ENCODE data around the gene TIMM8B. TPM values are rescaled to one million over a fixed set of nuclear protein-coding genes. Genes with fewer than 3 reads are reported as not detected.
A peak's percentile ranks its signal among the peaks of the same experiment; 100 is the strongest.

TIMM8B gene
- total RNA-seq, 4 donors from 2014 or later: 26.2 to 58.9 (median 40.6) TPM

DNA sequence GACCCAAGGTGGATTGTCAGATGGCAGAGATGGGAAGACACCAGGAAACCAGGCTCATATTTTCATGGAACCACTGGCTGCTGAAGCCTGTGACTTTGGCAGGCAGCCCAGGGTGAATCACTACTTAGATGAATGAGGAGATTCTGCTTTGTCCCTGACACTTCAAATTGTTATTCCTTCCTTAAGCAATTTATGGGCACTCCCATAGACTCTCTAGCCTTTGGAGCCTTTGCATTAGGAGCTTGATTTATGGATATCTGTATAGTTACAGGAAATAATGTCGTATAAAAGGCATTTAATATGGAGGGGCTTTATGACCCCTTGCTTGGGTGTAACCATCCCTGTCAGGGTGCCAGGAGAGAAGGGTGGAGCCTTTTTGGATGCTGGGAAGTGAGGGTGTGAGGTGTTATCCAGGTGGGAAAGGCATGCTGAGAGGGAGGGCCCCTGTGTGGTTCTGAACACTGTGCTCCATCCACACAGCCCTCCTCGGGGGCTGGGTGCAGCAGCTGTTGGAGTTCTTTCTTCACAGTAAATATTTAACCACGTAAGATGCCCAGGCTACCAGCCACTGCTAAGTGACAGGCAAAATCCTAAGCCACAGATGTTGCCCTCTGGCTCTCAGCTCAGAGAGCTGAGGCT is 42.0 kb upstream of the TIMM8B start:
- H3K27ac ChIP-seq: peak overlapping the region; percentile 74 to 83 (median 76)
- no peaks in the 10 kb centered on the region for H3K9me3 ChIP-seq
- in situ Hi-C loops (cut with MboI; ENCODE audit: low pct_ligation_motif_present in 1 of 4, low pct_unique_long_range_greater_than_20kb in 1 of 4, low sequenced_read_pairs in 3 of 4) (no loop called here), intact Hi-C loops (cut with DNase I; ENCODE audit: low total_unique reads) (no loop called here)
- peak; percentile 90 for DNase-seq
- peaks cover 23 to 55% (median 34%) of the 10 kb centered on the region in 4 donors for H3K4me1 ChIP-seq
- no peak for TF ChIP-seq EP300 (IDR thresholded peaks at IDR 0.05; ENCODE audit: low read depth)
- TF ChIP-seq, protein P1, sequence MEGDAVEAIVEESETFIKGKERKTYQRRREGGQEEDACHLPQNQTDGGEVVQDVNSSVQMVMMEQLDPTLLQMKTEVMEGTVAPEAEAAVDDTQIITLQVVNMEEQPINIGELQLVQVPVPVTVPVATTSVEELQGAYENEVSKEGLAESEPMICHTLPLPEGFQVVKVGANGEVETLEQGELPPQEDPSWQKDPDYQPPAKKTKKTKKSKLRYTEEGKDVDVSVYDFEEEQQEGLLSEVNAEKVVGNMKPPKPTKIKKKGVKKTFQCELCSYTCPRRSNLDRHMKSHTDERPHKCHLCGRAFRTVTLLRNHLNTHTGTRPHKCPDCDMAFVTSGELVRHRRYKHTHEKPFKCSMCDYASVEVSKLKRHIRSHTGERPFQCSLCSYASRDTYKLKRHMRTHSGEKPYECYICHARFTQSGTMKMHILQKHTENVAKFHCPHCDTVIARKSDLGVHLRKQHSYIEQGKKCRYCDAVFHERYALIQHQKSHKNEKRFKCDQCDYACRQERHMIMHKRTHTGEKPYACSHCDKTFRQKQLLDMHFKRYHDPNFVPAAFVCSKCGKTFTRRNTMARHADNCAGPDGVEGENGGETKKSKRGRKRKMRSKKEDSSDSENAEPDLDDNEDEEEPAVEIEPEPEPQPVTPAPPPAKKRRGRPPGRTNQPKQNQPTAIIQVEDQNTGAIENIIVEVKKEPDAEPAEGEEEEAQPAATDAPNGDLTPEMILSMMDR (IDR thresholded peaks at IDR 0.05): no peak
- TF ChIP-seq POLR2A (IDR thresholded peaks at IDR 0.05): no peak
- peak in 1 of 3 donors; percentile 50 for TF ChIP-seq POLR2AphosphoS5 (IDR thresholded peaks at IDR 0.05)
- no peaks in the 10 kb centered on the region for H3K36me3 ChIP-seq
- 33 to 40% methylated on average over 2 to 3 of the region's 3 CpGs for WGBS, 2 donors (ENCODE audit: low coverage in 1 of 2)
- H3K4me3 ChIP-seq: no peak overlapping the region
- H3K27me3 ChIP-seq: no peaks in the 10 kb centered on the region

DNA sequence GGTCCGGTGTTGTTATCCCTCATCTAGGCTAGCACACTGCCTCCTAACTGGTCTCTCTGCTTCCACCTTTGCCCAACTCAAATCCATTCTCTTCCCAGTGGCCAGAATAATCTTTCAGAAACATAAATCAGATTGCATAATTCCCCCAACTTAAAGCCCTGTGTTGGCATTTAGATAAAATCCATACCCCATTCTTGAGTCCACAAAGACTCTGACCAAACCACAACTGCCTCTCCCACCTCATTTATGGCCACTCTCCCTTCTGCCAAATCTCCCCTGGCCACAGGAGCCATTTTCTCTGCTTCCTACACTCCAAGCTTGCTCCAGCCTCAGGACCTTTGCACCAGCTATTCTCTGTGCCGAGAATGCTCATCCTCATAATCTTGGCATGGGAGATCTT is 40.5 kb upstream of the TIMM8B start:
- intact Hi-C loops (cut with DNase I; ENCODE audit: low total_unique reads): no loop called here
- TF ChIP-seq, protein P1 (IDR thresholded peaks at IDR 0.05): no peak
- TF ChIP-seq POLR2AphosphoS5 (IDR thresholded peaks at IDR 0.05) (no peak), EP300 (IDR thresholded peaks at IDR 0.05; ENCODE audit: low read depth) (no peak), POLR2A (IDR thresholded peaks at IDR 0.05) (no peak)
- DNase-seq: no peak
- H3K27me3 ChIP-seq: no peaks in the 10 kb centered on the region
- 93 to 100% methylated on average over 1 to 2 of the region's 2 CpGs for WGBS, 2 donors (ENCODE audit: low coverage in 1 of 2)
- H3K9me3 ChIP-seq: no peaks in the 10 kb centered on the region
- H3K27ac ChIP-seq: no peak overlapping the region
- in situ Hi-C loops (cut with MboI; ENCODE audit: low pct_ligation_motif_present in 1 of 4, low pct_unique_long_range_greater_than_20kb in 1 of 4, low sequenced_read_pairs in 3 of 4): no loop called here
- H3K4me1 ChIP-seq: peaks cover 16 to 41% (median 25%) of the 10 kb centered on the region in 4 donors
- H3K36me3 ChIP-seq: no peaks in the 10 kb centered on the region
- no peak overlapping the region for H3K4me3 ChIP-seq

DNA sequence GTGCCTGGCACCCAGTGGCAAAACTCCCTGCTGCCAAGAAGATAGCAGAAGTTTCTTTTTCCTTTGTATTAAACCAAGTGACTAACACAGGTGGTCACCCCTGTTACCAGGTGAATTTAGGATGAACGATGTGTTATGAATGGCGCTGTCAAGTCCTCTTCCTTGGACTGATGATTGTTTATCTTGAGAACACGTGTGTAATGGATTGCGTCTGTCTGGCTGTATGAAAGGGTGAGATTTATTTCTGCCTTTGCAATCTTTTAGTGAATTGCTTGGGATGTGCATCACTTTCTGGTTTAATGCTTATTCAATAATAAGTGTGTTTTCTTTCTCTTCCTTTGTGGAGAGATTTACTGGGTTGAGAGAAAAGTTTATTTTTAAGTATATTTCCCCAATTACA is 36.6 kb upstream of the TIMM8B start:
- intact Hi-C loops (cut with DNase I; ENCODE audit: low total_unique reads): no loop called here
- Histone ChIP-seq H3K4me1 (peaks cover 0 to 4% (median under 1%) of the 10 kb centered on the region in 4 donors), H3K27me3 (no peaks in the 10 kb centered on the region), H3K27ac (no peak overlapping the region), H3K4me3 (no peak overlapping the region), H3K9me3 (no peaks in the 10 kb centered on the region), H3K36me3 (peaks cover 0 to 4% (median 0%) of the 10 kb centered on the region in 4 donors)
- no peak for TF ChIP-seq EP300 (IDR thresholded peaks at IDR 0.05; ENCODE audit: low read depth)
- no peak for TF ChIP-seq POLR2AphosphoS5 (IDR thresholded peaks at IDR 0.05)
- TF ChIP-seq, protein P1 (IDR thresholded peaks at IDR 0.05): no peak
- no peak for TF ChIP-seq POLR2A (IDR thresholded peaks at IDR 0.05)
- DNase-seq: no peak
- in situ Hi-C loops (cut with MboI; ENCODE audit: low pct_ligation_motif_present in 1 of 4, low pct_unique_long_range_greater_than_20kb in 1 of 4, low sequenced_read_pairs in 3 of 4): loop anchor here in 1 of 4 donors (25.0 kb wide), 1 partner anchor 164 kb away; no protein-coding TSS in a partner anchor
- 70 to 88% methylated on average over 3 to 4 of the region's 4 CpGs for WGBS, 2 donors (ENCODE audit: low coverage in 1 of 2)

DNA sequence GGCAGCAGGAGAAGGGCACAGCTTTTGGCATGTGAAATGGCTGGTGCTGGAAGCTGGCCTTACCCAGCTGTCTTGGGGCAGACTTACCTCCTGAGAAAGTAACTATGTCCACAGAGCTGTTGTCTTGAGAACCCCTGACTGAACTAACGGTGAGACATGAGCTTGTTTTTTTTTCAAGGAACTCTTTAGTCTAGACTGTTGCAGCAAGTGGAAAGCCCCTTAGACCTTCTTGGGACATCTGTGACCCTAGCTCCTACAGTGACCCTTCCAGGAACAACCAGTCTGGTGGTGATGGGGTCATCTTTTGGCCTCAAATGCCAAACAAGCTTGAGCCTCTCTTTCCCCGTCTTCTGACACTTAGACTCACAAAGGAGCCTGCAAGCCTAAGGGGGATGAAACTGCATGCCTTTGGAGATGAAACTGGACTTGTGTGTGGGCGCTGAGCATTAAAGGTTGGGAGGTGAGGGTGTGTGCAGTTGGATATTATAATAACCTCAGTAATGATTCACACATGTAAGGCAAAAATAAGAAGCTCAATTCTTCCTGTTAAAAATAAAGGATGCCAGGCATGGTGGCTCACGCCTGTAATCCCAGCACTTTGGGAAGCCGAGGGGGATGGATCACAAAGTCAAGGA is 35.5 kb upstream of the TIMM8B start:
- H3K9me3 ChIP-seq: no peaks in the 10 kb centered on the region
- intact Hi-C loops (cut with DNase I; ENCODE audit: low total_unique reads): no loop called here
- H3K27me3 ChIP-seq: no peaks in the 10 kb centered on the region
- TF ChIP-seq, protein P1 (IDR thresholded peaks at IDR 0.05): no peak
- no peak for TF ChIP-seq EP300 (IDR thresholded peaks at IDR 0.05; ENCODE audit: low read depth)
- TF ChIP-seq POLR2AphosphoS5 (IDR thresholded peaks at IDR 0.05): no peak
- TF ChIP-seq POLR2A (IDR thresholded peaks at IDR 0.05): no peak
- 95 to 100% methylated on average over 2 to 5 of the region's 5 CpGs for WGBS, 2 donors (ENCODE audit: low coverage in 1 of 2)
- no peaks in the 10 kb centered on the region for H3K4me1 ChIP-seq
- no peak overlapping the region for H3K27ac ChIP-seq
- H3K36me3 ChIP-seq: peaks cover 0 to 4% (median 0%) of the 10 kb centered on the region in 4 donors
- in situ Hi-C loops (cut with MboI; ENCODE audit: low pct_ligation_motif_present in 1 of 4, low pct_unique_long_range_greater_than_20kb in 1 of 4, low sequenced_read_pairs in 3 of 4): loop anchor here in 1 of 4 donors (25.0 kb wide), 1 partner anchor 165 kb away; no protein-coding TSS in a partner anchor
- no peak for DNase-seq
- no peak overlapping the region for H3K4me3 ChIP-seq
